ENCODE measurements around the gene SKAP1. TPM values are rescaled to one million over a fixed set of nuclear protein-coding genes. Genes with fewer than 3 reads are reported as not detected.

SKAP1 gene
- total and polyA plus RNA-seq, 11 donors = 0.25 to 5.3 (median 0.38) TPM; not detected in 6

DNA sequence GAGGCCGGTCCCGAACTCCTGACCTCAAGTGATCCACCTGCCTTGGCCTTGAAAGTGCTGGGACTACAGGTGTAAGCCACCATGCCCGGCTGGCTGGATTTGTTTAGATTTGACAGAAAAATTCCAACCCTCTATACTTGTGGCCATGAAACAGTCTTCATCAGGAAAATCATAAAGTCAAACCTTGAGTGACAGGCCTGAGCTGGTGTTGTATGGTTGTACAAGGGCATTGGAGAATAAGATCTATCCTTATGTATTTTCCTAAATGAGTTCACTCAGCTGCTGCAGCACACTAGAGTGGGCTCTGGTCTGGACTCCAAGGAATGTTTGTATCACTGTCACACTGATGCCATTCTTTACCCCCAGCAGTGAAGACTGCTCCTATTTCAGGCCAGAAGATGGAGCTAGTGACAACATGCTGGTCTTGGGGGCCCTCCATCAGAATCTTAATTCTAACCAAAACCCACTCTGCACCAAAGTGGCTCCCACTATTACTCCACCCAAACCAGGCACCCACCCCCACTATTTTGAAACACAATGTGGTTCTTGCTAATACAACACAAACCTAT, 295.0 kb downstream of the SKAP1 start:
- no peaks in the 10 kb centered on the region for H3K36me3 ChIP-seq
- intact Hi-C loops (cut with DNase I) = loop anchor here in 5 of 10 donors (5.0 kb wide), 4 partner anchors 53 to 158 kb away; no protein-coding TSS in a partner anchor
- H3K27me3 ChIP-seq = peaks cover 0 to 5% (median 0%) of the 10 kb centered on the region in 9 donors
- 88 to 95% (median 91%) methylated on average over 3 of the region's 3 CpGs for WGBS, 4 donors
- TF ChIP-seq POLR2A (IDR thresholded peaks at IDR 0.05) = no peak
- TF ChIP-seq, protein P1, sequence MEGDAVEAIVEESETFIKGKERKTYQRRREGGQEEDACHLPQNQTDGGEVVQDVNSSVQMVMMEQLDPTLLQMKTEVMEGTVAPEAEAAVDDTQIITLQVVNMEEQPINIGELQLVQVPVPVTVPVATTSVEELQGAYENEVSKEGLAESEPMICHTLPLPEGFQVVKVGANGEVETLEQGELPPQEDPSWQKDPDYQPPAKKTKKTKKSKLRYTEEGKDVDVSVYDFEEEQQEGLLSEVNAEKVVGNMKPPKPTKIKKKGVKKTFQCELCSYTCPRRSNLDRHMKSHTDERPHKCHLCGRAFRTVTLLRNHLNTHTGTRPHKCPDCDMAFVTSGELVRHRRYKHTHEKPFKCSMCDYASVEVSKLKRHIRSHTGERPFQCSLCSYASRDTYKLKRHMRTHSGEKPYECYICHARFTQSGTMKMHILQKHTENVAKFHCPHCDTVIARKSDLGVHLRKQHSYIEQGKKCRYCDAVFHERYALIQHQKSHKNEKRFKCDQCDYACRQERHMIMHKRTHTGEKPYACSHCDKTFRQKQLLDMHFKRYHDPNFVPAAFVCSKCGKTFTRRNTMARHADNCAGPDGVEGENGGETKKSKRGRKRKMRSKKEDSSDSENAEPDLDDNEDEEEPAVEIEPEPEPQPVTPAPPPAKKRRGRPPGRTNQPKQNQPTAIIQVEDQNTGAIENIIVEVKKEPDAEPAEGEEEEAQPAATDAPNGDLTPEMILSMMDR (IDR thresholded peaks at IDR 0.05) = no peak
- peaks cover 0 to 14% (median 0%) of the 10 kb centered on the region in 12 donors for H3K4me1 ChIP-seq
- DNase-seq (no peak), ATAC-seq (no peak)
- no peak overlapping the region for H3K4me3 ChIP-seq
- H3K27ac ChIP-seq = no peak overlapping the region
- no peaks in the 10 kb centered on the region for H3K9me3 ChIP-seq

DNA sequence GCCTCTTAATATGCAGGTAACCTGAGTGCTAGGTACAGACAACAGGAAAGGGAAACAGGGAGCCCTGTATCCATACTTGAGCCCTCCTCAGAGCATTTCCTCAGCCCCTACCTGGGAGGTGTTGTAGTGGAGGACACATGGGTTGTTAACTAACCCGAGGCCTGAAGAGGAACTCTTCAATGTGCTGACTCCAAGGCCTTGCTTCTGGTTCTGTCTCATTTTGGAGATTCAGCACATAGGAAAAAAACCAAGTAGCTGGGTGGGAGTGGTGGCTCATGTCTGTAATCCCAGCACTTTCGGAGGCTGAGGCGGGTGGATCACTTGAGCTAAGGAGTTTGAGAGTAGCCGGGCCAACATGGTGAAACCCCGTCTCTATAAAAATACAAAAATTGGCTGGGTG, 297.6 kb downstream of the SKAP1 start:
- WGBS, 4 donors = 80 to 88% (median 82%) methylated on average over 5 of the region's 5 CpGs
- intact Hi-C loops (cut with DNase I) = loop anchor here in 5 of 10 donors (2.0 to 5.0 kb wide), 5 partner anchors 50 to 155 kb away; no protein-coding TSS in a partner anchor

DNA sequence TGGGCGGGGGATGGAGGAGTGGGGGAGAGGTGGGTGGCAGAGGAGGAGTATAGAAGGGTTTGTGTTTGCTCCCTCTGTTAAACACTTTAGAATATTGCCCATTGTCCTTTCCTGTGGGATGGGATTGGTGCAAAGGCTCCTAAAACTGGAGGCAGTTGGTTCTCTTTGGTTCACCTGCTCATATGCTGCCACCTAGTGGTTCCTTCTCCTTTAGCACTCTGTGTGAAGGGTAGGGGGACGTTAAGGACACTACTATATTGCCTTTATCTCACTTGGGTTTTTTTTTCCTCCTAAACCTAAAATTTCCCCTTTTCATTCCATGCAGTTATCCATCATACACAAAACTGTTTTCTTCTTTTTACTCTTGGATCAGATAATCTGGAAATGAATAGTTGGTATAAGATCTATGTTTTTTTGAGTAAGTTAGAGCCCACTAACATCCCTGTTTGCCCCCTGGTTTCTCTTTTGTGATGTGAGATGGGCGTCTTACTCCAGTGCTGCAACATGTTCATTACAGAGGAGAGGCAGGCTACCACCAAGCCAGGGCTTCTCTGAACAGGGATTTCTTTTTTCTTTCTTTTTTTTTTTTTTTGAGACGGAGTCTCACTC, 298.7 kb downstream of the SKAP1 start:
- peak in 3 of 5 donors; percentile 32 to 68 (median 60) for DNase-seq
- ATAC-seq = peak; percentile 75 to 91 (median 86)
- intact Hi-C loops (cut with DNase I) = loop anchor here (1.0 to 5.0 kb wide), 7 partner anchors 49 to 154 kb away; no protein-coding TSS in a partner anchor
- H3K4me1 ChIP-seq = peaks cover 0 to 7% (median 0%) of the 10 kb centered on the region in 12 donors
- TF ChIP-seq, protein P1 (IDR thresholded peaks at IDR 0.05) = peak; percentile 75 to 91 (median 84)
- no peak for TF ChIP-seq POLR2A (IDR thresholded peaks at IDR 0.05)
- no peaks in the 10 kb centered on the region for H3K9me3 ChIP-seq
- peaks cover 0 to 5% (median 0%) of the 10 kb centered on the region in 9 donors for H3K27me3 ChIP-seq
- peaks cover 0 to 6% (median 0%) of the 10 kb centered on the region in 9 donors for H3K36me3 ChIP-seq
- WGBS, 4 donors = 41 to 44% (median 42%) methylated on average over 4 of the region's 4 CpGs
- H3K27ac ChIP-seq = no peak overlapping the region
- no peak overlapping the region for H3K4me3 ChIP-seq

More for the DNA sequence above, 297.6 kb downstream of the SKAP1 start:
- H3K9me3 ChIP-seq = no peaks in the 10 kb centered on the region
- no peak for DNase-seq
- H3K27me3 ChIP-seq = peaks cover 0 to 5% (median 0%) of the 10 kb centered on the region in 9 donors
- H3K36me3 ChIP-seq = no peaks in the 10 kb centered on the region
- H3K27ac ChIP-seq = peak overlapping the region in 1 of 12 donors; percentile 38
- H3K4me3 ChIP-seq = no peak overlapping the region
- TF ChIP-seq, protein P1 (IDR thresholded peaks at IDR 0.05) = no peak
- no peak for TF ChIP-seq POLR2A (IDR thresholded peaks at IDR 0.05)
- peak in 3 of 4 donors; percentile 18 to 73 (median 61) for ATAC-seq
- peaks cover 0 to 7% (median 0%) of the 10 kb centered on the region in 12 donors for H3K4me1 ChIP-seq

DNA sequence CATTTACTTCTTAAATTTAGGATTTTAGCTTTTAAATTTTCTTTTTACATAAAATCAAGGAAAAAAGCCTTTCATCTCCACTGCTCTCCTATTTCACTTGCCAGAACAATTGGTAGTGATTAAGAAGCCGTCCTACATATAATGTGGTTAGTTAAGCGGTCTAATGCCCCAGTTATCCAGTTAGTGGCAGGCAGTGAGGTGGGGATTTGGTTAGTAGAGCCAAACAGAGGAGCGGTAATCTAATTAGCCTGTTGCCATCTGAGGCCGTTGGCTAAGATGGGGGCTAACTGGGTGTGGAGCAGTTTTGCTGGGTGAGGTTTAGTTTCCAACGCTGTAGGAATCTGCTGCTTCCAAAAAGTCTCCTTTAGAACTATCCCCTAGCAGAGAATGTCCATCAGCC, 300.0 kb downstream of the SKAP1 start:
- no peak for TF ChIP-seq POLR2A (IDR thresholded peaks at IDR 0.05)
- TF ChIP-seq, protein P1 (IDR thresholded peaks at IDR 0.05) = no peak
- no peak overlapping the region for H3K4me3 ChIP-seq
- no peak overlapping the region for H3K27ac ChIP-seq
- peaks cover 0 to 7% (median 0%) of the 10 kb centered on the region in 12 donors for H3K4me1 ChIP-seq
- peaks cover 0 to 20% (median 2%) of the 10 kb centered on the region in 9 donors for H3K36me3 ChIP-seq
- peaks cover 0 to 5% (median 0%) of the 10 kb centered on the region in 9 donors for H3K27me3 ChIP-seq
- WGBS, 4 donors = 56 to 64% (median 60%) methylated on average over 5 of the region's 5 CpGs
- ATAC-seq (no peak), DNase-seq (no peak)
- intact Hi-C loops (cut with DNase I) = loop anchor here (2.0 to 5.0 kb wide), 6 partner anchors 48 to 153 kb away; no protein-coding TSS in a partner anchor
- no peaks in the 10 kb centered on the region for H3K9me3 ChIP-seq

All from heart left ventricle (tissue), 16 donors.